NCI-H524 (cell line): ENCODE data around the gene XXYLT1.

Source experiments
- DNase-seq, 2 experiments: peaks; one replicate each; lab custom pipeline; 2025; lab: John Stamatoyannopoulos, UW

XXYLT1 gene

DNA sequence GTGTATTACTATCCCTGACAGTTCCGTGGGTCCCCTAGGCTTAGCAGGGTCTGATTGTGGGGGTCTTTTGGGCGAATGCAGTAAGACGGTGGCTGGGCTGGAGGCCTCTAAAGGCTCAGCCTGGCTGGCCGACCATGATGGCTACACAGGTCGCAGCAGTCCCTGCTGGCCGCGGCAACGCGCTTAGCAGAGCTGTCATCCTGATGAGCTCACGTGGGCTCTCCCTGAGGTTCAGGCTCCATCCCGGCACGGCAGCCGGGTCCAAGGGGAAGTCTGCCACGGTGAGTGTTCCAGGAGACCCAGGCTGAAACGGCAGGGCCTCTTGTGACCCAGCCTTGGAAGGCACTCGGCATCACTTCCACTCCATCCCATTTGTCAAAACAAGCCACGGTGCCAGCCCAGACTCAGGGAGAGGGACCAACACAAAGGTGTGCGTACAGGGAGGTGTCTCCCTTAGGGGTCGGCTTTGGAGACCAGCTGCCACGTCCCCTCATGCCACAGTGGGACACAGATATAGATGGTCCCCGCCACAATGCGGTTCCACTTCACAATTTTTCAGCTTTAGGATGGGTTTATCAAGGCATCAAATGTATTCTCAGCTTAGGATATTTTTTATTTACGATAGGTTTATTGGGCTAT is 101.8 kb downstream of the XXYLT1 start:
- no peak for DNase-seq

DNA sequence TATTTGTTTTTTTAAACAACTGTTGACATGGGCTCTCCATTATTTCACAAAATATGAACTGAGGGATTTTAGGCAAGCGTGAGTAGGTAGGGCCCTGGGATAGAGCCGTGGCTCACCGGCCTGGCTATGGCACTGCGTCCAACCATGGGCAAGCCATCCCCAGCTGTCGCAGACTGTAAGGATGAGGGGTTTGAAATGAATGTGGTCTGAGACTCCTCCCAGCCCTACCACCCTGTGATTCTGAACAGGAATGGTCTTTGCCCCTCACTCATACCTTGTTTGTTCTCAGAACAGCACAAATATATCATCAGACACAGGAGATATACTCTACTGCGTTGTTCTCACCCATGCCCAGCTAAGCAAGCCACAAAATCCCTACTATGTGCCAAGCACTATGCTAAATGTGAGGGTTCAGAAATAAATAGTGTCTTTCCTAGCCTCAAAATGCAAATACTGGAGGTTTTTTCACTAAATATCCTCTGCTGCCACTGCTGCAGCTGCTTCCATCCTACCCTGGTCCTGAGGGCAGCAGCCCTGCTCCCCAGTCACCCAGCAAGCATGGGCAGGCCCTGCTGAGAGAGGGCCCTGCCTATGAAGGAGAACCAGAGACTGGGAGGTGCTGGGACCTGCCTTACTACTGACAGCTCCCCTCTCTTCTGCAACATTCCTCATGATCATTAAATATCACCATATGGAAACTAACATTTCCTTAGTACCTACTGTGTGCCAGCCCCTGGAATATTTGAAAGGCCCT is 102.8 kb downstream of the XXYLT1 start:
- DNase-seq = no peak

DNA sequence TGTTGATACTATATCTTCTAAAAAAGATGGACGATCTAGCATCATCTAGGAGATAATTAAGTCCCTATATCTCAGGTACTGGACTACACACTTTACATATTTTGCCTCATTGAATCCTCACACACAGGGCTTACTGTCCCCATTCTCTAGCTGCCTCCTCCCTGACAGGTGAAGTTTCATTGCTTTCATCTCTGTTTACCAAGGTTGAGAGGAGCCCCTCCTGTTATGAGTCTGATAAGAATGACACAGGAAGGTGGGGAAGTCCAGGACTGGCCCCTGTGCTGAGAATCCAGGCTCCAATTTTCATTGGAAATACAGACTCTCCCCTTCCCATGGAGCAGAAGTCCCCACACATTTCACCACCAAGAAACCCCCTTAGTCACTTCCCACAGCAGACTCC is 105.2 kb downstream of the XXYLT1 start:
- DNase-seq = no peak

DNA sequence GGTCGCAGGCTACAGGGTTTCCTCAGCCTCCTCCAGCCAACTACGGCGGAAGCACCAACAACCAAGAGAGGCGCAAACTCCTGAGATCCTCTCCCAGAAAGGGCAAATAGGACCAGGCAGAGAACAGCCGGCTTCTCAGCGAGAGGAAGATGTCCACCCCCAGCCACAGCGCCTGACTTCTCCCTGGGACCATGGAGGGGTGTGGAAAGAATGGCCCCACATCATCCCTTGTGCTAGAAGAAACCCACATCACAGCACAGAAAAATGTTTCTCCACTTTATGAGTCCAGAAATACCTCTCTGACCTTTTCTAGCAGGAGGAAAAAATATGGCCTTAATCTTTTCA is 105.7 kb downstream of the XXYLT1 start:
- DNase-seq = no peak

GRCh38 chr3:195164573-195165264 is 106.2 kb downstream of the XXYLT1 start:
- no peak for DNase-seq

- DNase-seq = no peak
Observed at GRCh38 chr3:195163719-195164572, 107.0 kb downstream of the XXYLT1 start.

- DNase-seq = no peak
Observed at GRCh38 chr3:195162816-195163215, 108.1 kb downstream of the XXYLT1 start.

- no peak for DNase-seq
Observed at GRCh38 chr3:195162033-195162669, 108.8 kb downstream of the XXYLT1 start.

DNA sequence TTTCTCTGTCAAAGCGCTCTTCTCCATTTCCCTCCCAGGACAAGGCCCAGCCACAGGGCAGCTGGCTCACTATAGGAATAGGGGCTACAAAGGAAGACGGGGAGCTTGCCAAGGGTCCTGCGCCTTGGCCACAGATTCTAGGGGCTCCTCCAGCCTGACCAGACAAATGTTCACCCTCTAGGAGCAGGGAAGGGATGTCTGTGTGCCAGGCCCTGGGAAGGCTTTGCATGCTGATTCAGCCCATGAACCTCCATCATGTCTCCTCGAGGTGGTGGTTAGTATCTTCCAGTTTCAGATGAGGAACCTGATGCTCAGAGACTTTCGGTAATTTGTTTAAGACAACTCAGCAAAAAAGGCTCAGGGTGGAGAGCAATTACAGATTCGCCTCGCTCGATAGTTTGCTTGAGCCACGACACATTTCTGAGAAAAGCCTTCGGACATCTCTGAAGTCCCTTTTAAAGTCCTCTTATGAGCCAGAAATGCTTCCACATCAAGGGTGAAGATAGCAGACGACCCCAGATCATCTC is 110.0 kb downstream of the XXYLT1 start:
- no peak for DNase-seq

DNA sequence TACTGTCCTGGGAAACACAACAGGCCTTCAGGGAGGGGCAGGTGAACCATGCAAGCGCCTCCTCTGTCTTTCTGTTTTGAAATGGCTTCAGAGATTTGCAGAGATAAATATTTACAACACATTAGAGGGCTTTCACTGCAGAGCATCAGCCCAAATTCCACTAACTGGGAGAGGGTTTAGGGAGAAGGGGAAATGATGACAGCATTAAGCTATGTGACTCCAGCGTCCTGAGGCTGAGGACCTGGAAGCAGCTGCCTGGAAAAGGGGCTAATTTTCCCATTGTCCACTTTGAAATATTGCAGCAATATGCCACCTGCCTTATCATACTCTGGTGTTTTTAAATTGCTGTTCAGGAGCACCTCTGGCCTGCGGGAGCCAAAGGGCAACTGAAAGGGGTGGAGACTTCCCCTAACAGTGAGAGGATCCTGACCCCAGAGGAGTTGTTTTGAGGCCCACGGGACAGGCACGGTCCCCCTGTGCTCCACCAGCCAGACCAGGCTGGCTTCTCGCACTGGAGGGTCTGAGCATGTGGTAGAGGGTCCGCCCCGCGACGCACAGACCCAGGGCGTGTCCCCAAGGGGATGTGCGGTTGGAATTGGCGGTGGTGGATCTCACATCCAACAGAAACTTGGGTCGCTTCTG is 110.6 kb downstream of the XXYLT1 start:
- no peak for DNase-seq

DNA sequence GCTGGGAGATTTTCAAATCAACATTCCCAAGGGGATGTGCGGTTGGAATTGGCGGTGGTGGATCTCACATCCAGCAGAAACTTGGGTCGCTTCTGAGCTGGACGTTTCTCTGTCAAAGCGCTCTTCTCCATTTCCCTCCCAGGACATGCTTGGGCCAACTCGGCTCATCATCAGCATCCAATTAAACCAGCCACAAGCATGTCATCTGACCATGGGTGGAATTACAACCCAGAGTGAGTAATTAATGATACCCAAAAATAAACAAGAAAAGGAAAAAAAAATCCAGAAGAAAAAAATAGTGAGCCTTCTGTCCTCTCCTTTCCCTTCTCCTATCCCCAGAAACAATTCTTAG is 111.2 kb downstream of the XXYLT1 start:
- no peak for DNase-seq

- DNase-seq = no peak
Observed at GRCh38 chr3:195159117-195159813, 111.7 kb downstream of the XXYLT1 start.

DNA sequence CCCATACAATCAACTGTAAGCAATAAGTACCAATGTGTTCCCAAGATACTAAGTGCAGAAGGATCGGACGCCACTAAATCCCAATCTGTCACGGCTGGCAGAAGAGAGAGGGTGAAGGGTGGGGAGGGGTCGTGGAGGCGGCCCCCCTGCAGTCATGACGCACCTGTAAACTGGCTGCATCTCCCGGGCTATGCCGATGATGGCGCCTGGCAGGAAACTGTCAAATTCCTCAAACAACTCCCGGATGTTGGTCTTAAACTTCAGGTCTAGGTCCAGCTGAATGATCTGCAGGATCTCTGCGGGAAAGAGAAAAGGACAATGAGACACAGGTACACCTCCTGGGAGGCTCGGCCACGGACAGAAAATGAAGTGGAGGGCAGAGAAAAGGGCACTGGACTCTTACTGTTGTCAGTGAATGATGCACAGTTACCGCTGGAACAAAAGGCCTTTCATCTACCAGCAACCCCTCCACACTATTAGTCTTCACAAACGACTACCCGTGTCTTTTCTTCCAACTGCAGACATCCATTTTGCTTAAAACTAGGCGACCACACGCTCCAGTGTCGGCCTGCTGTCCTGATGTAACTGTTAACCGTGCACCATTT is 114.6 kb downstream of the XXYLT1 start:
- no peak for DNase-seq

- no peak for DNase-seq
Observed at GRCh38 chr3:195155570-195156241, 115.3 kb downstream of the XXYLT1 start.

DNA sequence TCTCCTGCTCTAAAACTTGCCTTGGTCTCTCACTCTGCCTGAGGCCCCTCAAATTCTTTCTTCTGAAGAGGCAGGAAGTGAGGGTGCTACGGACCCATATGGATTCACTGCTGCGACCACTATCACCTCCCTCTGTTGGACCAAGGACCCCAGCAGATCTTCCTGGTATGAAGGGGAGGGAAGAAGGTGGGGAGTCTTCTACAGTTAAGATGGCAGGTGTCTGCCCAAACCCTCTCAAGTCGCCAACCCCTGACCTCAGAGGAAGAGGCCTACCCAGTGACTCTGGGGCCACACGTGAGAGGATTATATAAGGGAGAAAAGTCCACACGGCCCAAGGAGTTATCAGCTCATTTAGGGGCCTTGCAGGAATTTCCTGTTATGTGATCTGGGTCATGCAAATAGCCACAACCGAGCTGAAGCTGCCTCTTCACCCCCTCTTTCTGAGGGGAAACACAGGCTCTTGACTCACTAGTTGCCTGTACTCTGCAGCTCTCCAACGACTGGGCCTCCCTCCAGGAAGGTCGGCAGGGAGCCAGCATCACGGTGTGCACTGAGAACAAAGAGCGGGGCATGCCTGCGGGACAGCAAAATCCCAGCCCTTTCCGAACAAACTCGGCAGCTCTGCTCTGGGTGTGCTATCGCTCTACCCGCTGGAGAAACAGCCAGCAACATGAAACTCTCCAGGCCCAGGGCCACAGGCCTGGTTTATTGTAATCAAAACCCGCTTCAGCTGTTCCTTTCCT is 116.0 kb downstream of the XXYLT1 start:
- no peak for DNase-seq

DNA sequence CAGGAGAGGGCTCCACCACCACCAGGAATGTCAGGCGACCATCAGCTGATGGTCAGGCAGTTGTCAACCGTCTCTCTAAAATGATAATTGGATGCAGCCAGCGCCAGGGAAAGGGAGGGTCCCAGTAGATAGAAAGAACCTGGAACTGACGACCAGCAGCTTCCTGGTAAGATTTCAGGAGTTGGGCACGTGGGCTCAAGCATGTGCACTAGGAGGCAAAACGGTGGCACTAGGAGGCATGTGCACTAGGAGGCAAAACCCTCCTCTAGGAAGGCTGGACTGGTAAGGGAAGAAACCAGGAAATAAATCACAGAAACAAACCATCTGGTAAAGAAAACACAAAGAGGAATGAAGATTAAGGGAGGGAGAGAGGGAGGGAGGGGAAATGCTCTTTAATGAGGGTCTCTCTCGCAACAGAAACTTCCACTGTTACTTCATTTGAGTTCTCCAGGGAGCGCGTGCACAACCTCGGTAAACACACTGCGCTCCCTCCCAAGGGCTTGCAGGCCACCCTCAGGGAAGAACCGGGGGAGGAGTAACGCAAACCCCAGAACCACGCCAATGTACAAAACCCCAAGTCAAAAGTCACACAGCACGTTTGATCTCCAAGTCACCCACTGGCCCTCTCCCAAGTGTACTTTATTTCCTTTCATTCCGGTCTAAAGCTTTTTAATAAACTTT is 116.7 kb downstream of the XXYLT1 start:
- no peak for DNase-seq

- DNase-seq = no peak
Observed at GRCh38 chr3:195153653-195154052, 117.3 kb downstream of the XXYLT1 start.

- DNase-seq = no peak
Observed at GRCh38 chr3:195153130-195153529, 117.8 kb downstream of the XXYLT1 start.
